MCF 10A (cell line): ENCODE results near the gene SEPTIN11. TPM values are rescaled to one million over a fixed set of nuclear protein-coding genes. Genes with fewer than 3 reads are reported as not detected.

Source experiments
- BruUV-seq: library from RNA; stranded (reverse); fragments of 400-500 nt; replicated peaks from 2 replicates; lab custom pipeline; 2021; lab: Mats Ljungman, UMichigan
- CTCF ChIA-PET: fragments of 300-600 bp; sonication (Branson Sonifier 250); formaldehyde crosslinking; extraction: SDS; loops from one replicate; lab custom pipeline; 2021; ENCODE audit warnings: antibody characterized with exemption, inconsistent platforms; lab: Yijun Ruan, JAX
- POLR2A ChIA-PET: fragments of 300-600, 350-650 bp; sonication (Branson Sonifier 250); formaldehyde crosslinking; extraction: SDS; loops from one replicate; lab custom pipeline; 2020; ENCODE audit warnings: antibody characterized with exemption, inconsistent platforms; lab: Yijun Ruan, JAX
- DNase-seq: peaks from one replicate; pipeline ENCODE4 v3.0.0-alpha.2; 2018; ENCODE audit not compliant: unreplicated experiment
- H3K27ac Mint-ChIP-seq: one replicate; pipeline ENCODE4 v1.8.0; 2022; ENCODE audit warnings: mild to moderate bottlenecking, low read depth, mixed read lengths; ENCODE audit not compliant: unreplicated experiment
- H3K27me3 Mint-ChIP-seq: one replicate; pipeline ENCODE4 v1.8.0; 2022; ENCODE audit warnings: mixed read lengths; ENCODE audit not compliant: insufficient read depth, unreplicated experiment
- H3K36me3 Mint-ChIP-seq: one replicate; pipeline ENCODE4 v1.8.0; 2022; ENCODE audit warnings: mild to moderate bottlenecking, moderate library complexity, mixed read lengths; ENCODE audit not compliant: insufficient read depth, unreplicated experiment
- H3K4me1 Mint-ChIP-seq: one replicate; pipeline ENCODE4 v1.8.0; 2022; ENCODE audit warnings: mixed read lengths; ENCODE audit not compliant: insufficient read depth, unreplicated experiment
- H3K4me3 Mint-ChIP-seq: one replicate; pipeline ENCODE4 v1.8.0; 2022; ENCODE audit warnings: mild to moderate bottlenecking, moderate library complexity, mixed read lengths; ENCODE audit not compliant: unreplicated experiment
- H3K9me3 Mint-ChIP-seq: one replicate; pipeline ENCODE4 v1.8.0; 2022; ENCODE audit warnings: mixed read lengths; ENCODE audit not compliant: unreplicated experiment
- intact Hi-C: fragments of 100-400 bp; cut with micrococcal nuclease; formaldehyde crosslinking; loops from 2 replicates; pipeline ENCODE4 v1.14.1; 2022
- total RNA-seq: library from RNA; stranded (reverse); gene quantifications from 2 replicates; pipeline ENCODE4 v1.2.3, GENCODE V29; 2022
- TF ChIP-seq, protein P1 (sequence below): fragments of 200-600 bp; IDR thresholded peaks from one replicate; pipeline ENCODE4 v1.8.0; 2022; ENCODE audit warnings: antibody characterized with exemption, mild to moderate bottlenecking; ENCODE audit not compliant: unreplicated experiment

SEPTIN11 gene
- total RNA-seq, 1 experiment from 2014 or later: 82.7 TPM

DNA sequence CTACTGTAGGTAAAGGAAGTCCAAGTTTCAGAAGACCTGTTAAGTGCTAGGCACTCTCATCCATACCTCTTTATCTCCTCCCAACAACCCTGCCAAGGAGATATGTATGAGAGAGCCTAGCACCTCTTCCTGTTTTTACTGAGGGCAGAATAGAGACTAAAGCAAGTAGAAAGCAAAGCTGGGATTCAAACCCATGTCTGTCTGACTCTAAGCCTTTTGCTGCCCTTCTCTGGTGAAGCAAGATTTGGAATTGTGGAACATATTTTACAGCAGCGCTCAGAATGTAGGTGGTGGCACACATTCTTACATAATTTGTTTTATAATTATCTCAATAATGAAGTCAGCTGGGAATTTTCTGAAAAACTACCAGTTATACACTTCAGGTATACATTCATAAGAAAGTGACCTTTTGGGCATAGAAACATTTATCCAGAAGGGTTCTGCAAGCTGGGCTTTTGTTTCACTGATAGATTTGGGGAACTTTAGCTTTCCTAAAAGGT is 41.7 kb downstream of the SEPTIN11 start:
- no peak overlapping the region for H3K27ac Mint-ChIP-seq
- H3K9me3 Mint-ChIP-seq: no peaks in the 10 kb centered on the region
- ChIA-PET CTCF (interaction anchor here (1.0 to 1.4 kb wide), 2 partner anchors 9 to 211 kb away, joined by 3 to 4 read pairs; no protein-coding TSS in a partner anchor), POLR2A (interaction anchor here (1.2 kb wide), 1 partner anchor 35 kb away, joined by 3 read pairs; no protein-coding TSS in a partner anchor)
- H3K27me3 Mint-ChIP-seq: no peaks in the 10 kb centered on the region
- no peak for DNase-seq
- peaks cover 1% of the 10 kb centered on the region for H3K36me3 Mint-ChIP-seq
- peaks cover 14% of the 10 kb centered on the region for H3K4me1 Mint-ChIP-seq
- H3K4me3 Mint-ChIP-seq: no peak overlapping the region
- BruUV-seq: no TSS peak
- intact Hi-C loops: no loop called here
- TF ChIP-seq, protein P1, sequence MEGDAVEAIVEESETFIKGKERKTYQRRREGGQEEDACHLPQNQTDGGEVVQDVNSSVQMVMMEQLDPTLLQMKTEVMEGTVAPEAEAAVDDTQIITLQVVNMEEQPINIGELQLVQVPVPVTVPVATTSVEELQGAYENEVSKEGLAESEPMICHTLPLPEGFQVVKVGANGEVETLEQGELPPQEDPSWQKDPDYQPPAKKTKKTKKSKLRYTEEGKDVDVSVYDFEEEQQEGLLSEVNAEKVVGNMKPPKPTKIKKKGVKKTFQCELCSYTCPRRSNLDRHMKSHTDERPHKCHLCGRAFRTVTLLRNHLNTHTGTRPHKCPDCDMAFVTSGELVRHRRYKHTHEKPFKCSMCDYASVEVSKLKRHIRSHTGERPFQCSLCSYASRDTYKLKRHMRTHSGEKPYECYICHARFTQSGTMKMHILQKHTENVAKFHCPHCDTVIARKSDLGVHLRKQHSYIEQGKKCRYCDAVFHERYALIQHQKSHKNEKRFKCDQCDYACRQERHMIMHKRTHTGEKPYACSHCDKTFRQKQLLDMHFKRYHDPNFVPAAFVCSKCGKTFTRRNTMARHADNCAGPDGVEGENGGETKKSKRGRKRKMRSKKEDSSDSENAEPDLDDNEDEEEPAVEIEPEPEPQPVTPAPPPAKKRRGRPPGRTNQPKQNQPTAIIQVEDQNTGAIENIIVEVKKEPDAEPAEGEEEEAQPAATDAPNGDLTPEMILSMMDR: no peak

DNA sequence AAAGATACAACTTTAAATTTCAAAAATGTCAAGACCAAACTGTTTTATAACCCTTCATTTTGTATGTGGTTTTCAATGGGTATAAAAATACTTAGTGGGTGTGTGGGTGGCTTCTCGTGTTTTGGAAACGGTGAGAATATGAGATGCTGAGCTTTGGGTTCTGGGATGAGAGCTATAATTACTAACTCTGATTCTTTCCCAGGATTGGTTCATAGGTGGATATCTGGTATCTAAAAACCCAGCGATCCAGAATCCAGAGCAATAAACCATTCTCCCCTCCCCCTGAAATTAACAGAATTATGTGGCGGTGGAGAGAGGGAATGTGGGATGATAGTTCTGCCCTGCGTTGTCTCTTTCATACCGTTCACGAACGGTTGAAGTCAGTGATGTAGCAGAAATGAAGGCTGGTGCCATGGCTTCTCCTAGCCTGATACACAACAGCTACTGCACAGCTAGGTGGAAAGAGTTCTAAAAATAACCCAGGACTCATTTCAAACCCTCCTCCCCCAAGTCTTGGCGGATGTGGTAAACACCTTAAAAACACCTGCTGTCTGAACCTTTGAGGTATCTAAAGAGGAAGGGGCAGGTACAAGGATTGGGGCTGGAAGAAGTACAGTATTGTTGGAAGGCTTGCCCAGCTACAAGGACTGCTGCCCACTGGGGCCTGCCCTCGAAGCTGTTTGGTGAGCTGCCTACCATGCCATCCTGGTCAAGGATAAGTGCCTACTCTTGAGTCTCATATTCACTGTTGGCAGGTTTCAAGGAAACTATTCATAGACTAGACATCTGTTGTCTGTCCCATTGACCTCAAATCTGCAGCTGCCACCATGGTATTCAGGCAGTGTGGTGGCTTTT is 44.5 kb downstream of the SEPTIN11 start:
- ChIA-PET POLR2A (interaction anchor here (0.9 to 1.6 kb wide), 4 partner anchors 8 to 42 kb away, joined by 3 to 4 read pairs (median 4); no protein-coding TSS in a partner anchor), CTCF (interaction anchor here (0.7 kb wide), 2 partner anchors 12 to 13 kb away, joined by 3 to 7 read pairs; no protein-coding TSS in a partner anchor)
- intact Hi-C loops: no loop called here
- Mint-ChIP-seq H3K9me3 (no peaks in the 10 kb centered on the region), H3K4me3 (no peak overlapping the region), H3K27me3 (no peaks in the 10 kb centered on the region), H3K4me1 (peaks cover 6% of the 10 kb centered on the region), H3K36me3 (peaks cover 23% of the 10 kb centered on the region), H3K27ac (no peak overlapping the region)
- TF ChIP-seq, protein P1: no peak
- BruUV-seq: no TSS peak
- no peak for DNase-seq

DNA sequence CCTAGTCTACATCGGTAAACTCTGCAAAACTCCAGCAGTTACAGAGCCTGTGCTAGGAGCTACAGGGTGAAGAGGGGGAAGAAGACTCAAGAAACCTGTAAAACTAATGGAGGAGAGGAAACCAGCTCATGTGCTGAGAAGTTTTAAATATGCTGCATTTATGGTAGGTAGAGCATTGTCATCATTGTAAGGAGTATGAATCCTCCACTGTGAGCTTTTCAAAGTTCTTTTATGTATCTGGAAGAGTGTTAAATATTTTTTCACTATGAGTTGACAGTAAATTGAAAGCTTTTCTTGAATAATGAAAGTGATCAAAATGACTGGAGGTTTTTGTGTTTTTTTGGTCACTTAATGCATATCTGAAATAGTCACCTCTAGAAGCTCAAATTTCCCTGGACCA is 46.2 kb downstream of the SEPTIN11 start:
- BruUV-seq: no TSS peak
- H3K27ac Mint-ChIP-seq: no peak overlapping the region
- H3K36me3 Mint-ChIP-seq: peaks cover 34% of the 10 kb centered on the region
- ChIA-PET POLR2A (interaction anchor here (0.8 kb wide), 1 partner anchor 35 kb away, joined by 4 read pairs; no protein-coding TSS in a partner anchor), CTCF (interaction anchor here (0.8 to 1.2 kb wide), 5 partner anchors 9 to 547 kb away, joined by 3 to 8 read pairs (median 4); no protein-coding TSS in a partner anchor)
- H3K4me1 Mint-ChIP-seq: peaks cover 6% of the 10 kb centered on the region
- intact Hi-C loops: no loop called here
- H3K4me3 Mint-ChIP-seq: no peak overlapping the region
- H3K27me3 Mint-ChIP-seq: no peaks in the 10 kb centered on the region
- no peak for DNase-seq
- no peaks in the 10 kb centered on the region for H3K9me3 Mint-ChIP-seq
- TF ChIP-seq, protein P1: no peak

DNA sequence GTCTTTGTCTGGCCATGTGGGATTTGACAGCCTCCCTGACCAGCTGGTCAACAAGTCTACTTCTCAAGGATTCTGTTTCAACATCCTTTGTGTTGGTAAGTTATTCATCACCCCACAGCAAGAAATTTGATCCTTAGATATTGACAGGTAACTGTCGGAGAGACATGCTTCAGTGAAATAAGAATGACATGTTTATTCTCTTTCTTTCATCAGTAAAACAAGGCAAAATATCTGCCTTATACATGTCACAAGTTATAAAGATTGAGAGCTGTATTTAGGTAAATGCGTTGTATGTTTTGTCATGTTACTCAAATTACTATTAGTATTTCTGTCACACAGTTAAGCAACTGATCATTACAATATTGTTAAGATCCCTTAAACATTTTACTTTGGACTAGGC is 46.9 kb downstream of the SEPTIN11 start:
- BruUV-seq: no TSS peak
- DNase-seq: no peak
- POLR2A ChIA-PET: interaction anchor here (0.6 kb wide), 1 partner anchor 48 kb away, joined by 3 read pairs; no protein-coding TSS in a partner anchor
- CTCF ChIA-PET: interaction anchor here (0.6 to 1.1 kb wide), 4 partner anchors 51 to 548 kb away, joined by 3 to 4 read pairs (median 3); no protein-coding TSS in a partner anchor
- H3K27me3 Mint-ChIP-seq: no peaks in the 10 kb centered on the region
- TF ChIP-seq, protein P1: no peak
- H3K27ac Mint-ChIP-seq: no peak overlapping the region
- intact Hi-C loops: no loop called here
- H3K36me3 Mint-ChIP-seq: peaks cover 34% of the 10 kb centered on the region
- no peaks in the 10 kb centered on the region for H3K4me1 Mint-ChIP-seq
- no peaks in the 10 kb centered on the region for H3K9me3 Mint-ChIP-seq
- H3K4me3 Mint-ChIP-seq: no peak overlapping the region
